Measurements from ENCODE around the gene GLIPR2.
A peak's percentile ranks its signal among the peaks of the same experiment; 100 is the strongest.

The GLIPR2 gene

GRCh38 chr9:36142510-36143244 is 6.1 kb downstream of the GLIPR2 start:
- H3K27ac ChIP-seq (ENCODE audit: insufficient read depth, low read length, poor library complexity, severe bottlenecking): peak overlapping the region; percentile 71
- H3K27me3 ChIP-seq (replicated peaks; ENCODE audit: control insufficient read depth, insufficient read depth, low read length, poor library complexity, severe bottlenecking): no peaks in the 10 kb centered on the region
- no peaks in the 10 kb centered on the region for H3K9me3 ChIP-seq (ENCODE audit: control insufficient read depth, low read length)
- peak overlapping the region; percentile 54 for H3K4me3 ChIP-seq (ENCODE audit: insufficient read depth, low read depth, low read length, poor library complexity, severe bottlenecking)
- H3K36me3 ChIP-seq (ENCODE audit: control insufficient read depth, insufficient read depth, low read length): no peaks in the 10 kb centered on the region
- H3K4me1 ChIP-seq (ENCODE audit: control insufficient read depth, insufficient read depth, low read length, poor library complexity, severe bottlenecking): peaks cover 94% of the 10 kb centered on the region
- DNase-seq: no peak

GRCh38 chr9:36143245-36143641 is 6.7 kb downstream of the GLIPR2 start:
- H3K9me3 ChIP-seq (ENCODE audit: control insufficient read depth, low read length): no peaks in the 10 kb centered on the region
- H3K4me3 ChIP-seq (ENCODE audit: insufficient read depth, low read depth, low read length, poor library complexity, severe bottlenecking): peak overlapping the region; percentile 54
- no peaks in the 10 kb centered on the region for H3K27me3 ChIP-seq (replicated peaks; ENCODE audit: control insufficient read depth, insufficient read depth, low read length, poor library complexity, severe bottlenecking)
- peaks cover 94% of the 10 kb centered on the region for H3K4me1 ChIP-seq (ENCODE audit: control insufficient read depth, insufficient read depth, low read length, poor library complexity, severe bottlenecking)
- H3K27ac ChIP-seq (ENCODE audit: insufficient read depth, low read length, poor library complexity, severe bottlenecking): peak overlapping the region; percentile 71
- DNase-seq: no peak
- no peaks in the 10 kb centered on the region for H3K36me3 ChIP-seq (ENCODE audit: control insufficient read depth, insufficient read depth, low read length)

GRCh38 chr9:36144309-36145232 is 8.0 kb downstream of the GLIPR2 start:
- H3K4me3 ChIP-seq (ENCODE audit: insufficient read depth, low read depth, low read length, poor library complexity, severe bottlenecking): peak overlapping the region; percentile 54
- no peaks in the 10 kb centered on the region for H3K36me3 ChIP-seq (ENCODE audit: control insufficient read depth, insufficient read depth, low read length)

GRCh38 chr9:36145970-36146369 is 9.4 kb downstream of the GLIPR2 start:
- Histone ChIP-seq H3K27me3 (replicated peaks; ENCODE audit: control insufficient read depth, insufficient read depth, low read length, poor library complexity, severe bottlenecking) (no peaks in the 10 kb centered on the region), H3K27ac (ENCODE audit: insufficient read depth, low read length, poor library complexity, severe bottlenecking) (peak overlapping the region; percentile 2), H3K4me3 (ENCODE audit: insufficient read depth, low read depth, low read length, poor library complexity, severe bottlenecking) (no peak overlapping the region), H3K9me3 (ENCODE audit: control insufficient read depth, low read length) (no peaks in the 10 kb centered on the region), H3K36me3 (ENCODE audit: control insufficient read depth, insufficient read depth, low read length) (no peaks in the 10 kb centered on the region), H3K4me1 (ENCODE audit: control insufficient read depth, insufficient read depth, low read length, poor library complexity, severe bottlenecking) (peaks cover 90% of the 10 kb centered on the region)
- no peak for DNase-seq

More at GRCh38 chr9:36144309-36145232, 8.0 kb downstream of the GLIPR2 start:
- Histone ChIP-seq H3K27ac (ENCODE audit: insufficient read depth, low read length, poor library complexity, severe bottlenecking) (peak overlapping the region; percentile 71), H3K4me1 (ENCODE audit: control insufficient read depth, insufficient read depth, low read length, poor library complexity, severe bottlenecking) (peaks cover 94% of the 10 kb centered on the region), H3K9me3 (ENCODE audit: control insufficient read depth, low read length) (no peaks in the 10 kb centered on the region), H3K27me3 (replicated peaks; ENCODE audit: control insufficient read depth, insufficient read depth, low read length, poor library complexity, severe bottlenecking) (no peaks in the 10 kb centered on the region)
- DNase-seq: no peak

GRCh38 chr9:36146651-36147050 is 10.1 kb downstream of the GLIPR2 start:
- DNase-seq: no peak
- Histone ChIP-seq H3K27ac (ENCODE audit: insufficient read depth, low read length, poor library complexity, severe bottlenecking) (no peak overlapping the region), H3K4me1 (ENCODE audit: control insufficient read depth, insufficient read depth, low read length, poor library complexity, severe bottlenecking) (peaks cover 90% of the 10 kb centered on the region), H3K4me3 (ENCODE audit: insufficient read depth, low read depth, low read length, poor library complexity, severe bottlenecking) (no peak overlapping the region), H3K9me3 (ENCODE audit: control insufficient read depth, low read length) (no peaks in the 10 kb centered on the region), H3K27me3 (replicated peaks; ENCODE audit: control insufficient read depth, insufficient read depth, low read length, poor library complexity, severe bottlenecking) (no peaks in the 10 kb centered on the region), H3K36me3 (ENCODE audit: control insufficient read depth, insufficient read depth, low read length) (no peaks in the 10 kb centered on the region)

- H3K27me3 ChIP-seq (replicated peaks; ENCODE audit: control insufficient read depth, insufficient read depth, low read length, poor library complexity, severe bottlenecking): no peaks in the 10 kb centered on the region
- H3K27ac ChIP-seq (ENCODE audit: insufficient read depth, low read length, poor library complexity, severe bottlenecking): peak overlapping the region; percentile 58
- peaks cover 89% of the 10 kb centered on the region for H3K4me1 ChIP-seq (ENCODE audit: control insufficient read depth, insufficient read depth, low read length, poor library complexity, severe bottlenecking)
- H3K4me3 ChIP-seq (ENCODE audit: insufficient read depth, low read depth, low read length, poor library complexity, severe bottlenecking): no peak overlapping the region
- DNase-seq: no peak
- H3K9me3 ChIP-seq (ENCODE audit: control insufficient read depth, low read length): no peaks in the 10 kb centered on the region
- no peaks in the 10 kb centered on the region for H3K36me3 ChIP-seq (ENCODE audit: control insufficient read depth, insufficient read depth, low read length)
These were observed 11.1 kb downstream of the GLIPR2 start for GRCh38 chr9:36147441-36148175.

GRCh38 chr9:36148311-36149051 is 11.9 kb downstream of the GLIPR2 start:
- Histone ChIP-seq H3K4me1 (ENCODE audit: control insufficient read depth, insufficient read depth, low read length, poor library complexity, severe bottlenecking) (peaks cover 89% of the 10 kb centered on the region), H3K27ac (ENCODE audit: insufficient read depth, low read length, poor library complexity, severe bottlenecking) (peak overlapping the region; percentile 58), H3K4me3 (ENCODE audit: insufficient read depth, low read depth, low read length, poor library complexity, severe bottlenecking) (no peak overlapping the region)

GRCh38 chr9:36149197-36149596 is 12.7 kb downstream of the GLIPR2 start:
- Histone ChIP-seq H3K4me1 (ENCODE audit: control insufficient read depth, insufficient read depth, low read length, poor library complexity, severe bottlenecking) (peaks cover 84% of the 10 kb centered on the region), H3K27ac (ENCODE audit: insufficient read depth, low read length, poor library complexity, severe bottlenecking) (peak overlapping the region; percentile 58)
- DNase-seq: no peak

More at GRCh38 chr9:36148311-36149051, 11.9 kb downstream of the GLIPR2 start:
- H3K9me3 ChIP-seq (ENCODE audit: control insufficient read depth, low read length): no peaks in the 10 kb centered on the region
- peak; percentile 68 to 70 (median 70) for DNase-seq
- H3K27me3 ChIP-seq (replicated peaks; ENCODE audit: control insufficient read depth, insufficient read depth, low read length, poor library complexity, severe bottlenecking): no peaks in the 10 kb centered on the region
- H3K36me3 ChIP-seq (ENCODE audit: control insufficient read depth, insufficient read depth, low read length): no peaks in the 10 kb centered on the region

GRCh38 chr9:36150574-36151315 is 14.2 kb downstream of the GLIPR2 start:
- Histone ChIP-seq H3K9me3 (ENCODE audit: control insufficient read depth, low read length) (no peaks in the 10 kb centered on the region), H3K27me3 (replicated peaks; ENCODE audit: control insufficient read depth, insufficient read depth, low read length, poor library complexity, severe bottlenecking) (no peaks in the 10 kb centered on the region), H3K4me1 (ENCODE audit: control insufficient read depth, insufficient read depth, low read length, poor library complexity, severe bottlenecking) (peaks cover 68% of the 10 kb centered on the region), H3K27ac (ENCODE audit: insufficient read depth, low read length, poor library complexity, severe bottlenecking) (peak overlapping the region; percentile 90), H3K36me3 (ENCODE audit: control insufficient read depth, insufficient read depth, low read length) (peaks cover 3% of the 10 kb centered on the region), H3K4me3 (ENCODE audit: insufficient read depth, low read depth, low read length, poor library complexity, severe bottlenecking) (no peak overlapping the region)
- no peak for DNase-seq

More at GRCh38 chr9:36149197-36149596, 12.7 kb downstream of the GLIPR2 start:
- H3K36me3 ChIP-seq (ENCODE audit: control insufficient read depth, insufficient read depth, low read length): no peaks in the 10 kb centered on the region
- H3K9me3 ChIP-seq (ENCODE audit: control insufficient read depth, low read length): no peaks in the 10 kb centered on the region
- H3K4me3 ChIP-seq (ENCODE audit: insufficient read depth, low read depth, low read length, poor library complexity, severe bottlenecking): no peak overlapping the region
- no peaks in the 10 kb centered on the region for H3K27me3 ChIP-seq (replicated peaks; ENCODE audit: control insufficient read depth, insufficient read depth, low read length, poor library complexity, severe bottlenecking)
